Ammon's horn (tissue), 1 donor: Measurements from ENCODE around the gene LRRC74B.
"Not testable (repeated sequence)": the region's sequence is repeated elsewhere in the genome, so short reads cannot be mapped to it uniquely, and the experiment has no call there.

Experiments used
- DNase-seq: peaks from one replicate; pipeline ENCODE4 v3.0.0-alpha.2; 2016; ENCODE audit warnings: low spot score

LRRC74B gene

GRCh38 chr22:21077884-21078508, 32.2 kb downstream of the LRRC74B start:
- DNase-seq, result no peak

GRCh38 chr22:21078916-21079315, 33.2 kb downstream of the LRRC74B start:
- DNase-seq, result no peak

GRCh38 chr22:21079493-21079892, 33.7 kb downstream of the LRRC74B start:
- no peak for DNase-seq

- no peak for DNase-seq
These were observed 34.8 kb downstream of the LRRC74B start for GRCh38 chr22:21080435-21081137.

- peak; percentile 36 for DNase-seq
These were observed 36.5 kb downstream of the LRRC74B start for GRCh38 chr22:21082248-21082647.

- no peak for DNase-seq
These were observed 41.4 kb downstream of the LRRC74B start for GRCh38 chr22:21087119-21087518.

- not testable (repeated sequence) for DNase-seq
These were observed 42.2 kb downstream of the LRRC74B start for GRCh38 chr22:21087926-21088325.

- DNase-seq, result not testable (repeated sequence)
These were observed 45.5 kb downstream of the LRRC74B start for GRCh38 chr22:21091220-21091619.

GRCh38 chr22:21092797-21093554, 47.2 kb downstream of the LRRC74B start:
- DNase-seq, result no peak

- DNase-seq, result not testable (repeated sequence)
These were observed 47.9 kb downstream of the LRRC74B start for GRCh38 chr22:21093555-21094137.

- DNase-seq, result no peak
These were observed 49.4 kb downstream of the LRRC74B start for GRCh38 chr22:21094911-21095772.

- no peak for DNase-seq
These were observed 50.0 kb downstream of the LRRC74B start for GRCh38 chr22:21095773-21096107.

- not testable (repeated sequence) for DNase-seq
These were observed 51.1 kb downstream of the LRRC74B start for GRCh38 chr22:21096878-21097277.

GRCh38 chr22:21098099-21098671, 52.4 kb downstream of the LRRC74B start:
- DNase-seq, result no peak

- DNase-seq, result no peak
These were observed 53.8 kb downstream of the LRRC74B start for GRCh38 chr22:21099578-21099977.

GRCh38 chr22:21100149-21101032, 54.6 kb downstream of the LRRC74B start:
- no peak for DNase-seq

- no peak for DNase-seq
These were observed 56.3 kb downstream of the LRRC74B start for GRCh38 chr22:21101877-21102638.

- DNase-seq, result peak; percentile 80
These were observed 57.0 kb downstream of the LRRC74B start for GRCh38 chr22:21102659-21103267.

- no peak for DNase-seq
These were observed 57.9 kb downstream of the LRRC74B start for GRCh38 chr22:21103633-21104032.
